MCF 10A (cell line): ENCODE results near the gene GGCX. TPM values are rescaled to one million over a fixed set of nuclear protein-coding genes. Genes with fewer than 3 reads are reported as not detected.
"Not testable (repeated sequence)": the region's sequence is repeated elsewhere in the genome, so short reads cannot be mapped to it uniquely, and the experiment has no call there.

Experiments used
- BruUV-seq: library from RNA; stranded (reverse); fragments of 400-500 nt; replicated peaks from 2 replicates; lab custom pipeline; 2021; lab: Mats Ljungman, UMichigan
- CTCF ChIA-PET: fragments of 300-600 bp; sonication (Branson Sonifier 250); formaldehyde crosslinking; extraction: SDS; loops from one replicate; lab custom pipeline; 2021; ENCODE audit warnings: antibody characterized with exemption, inconsistent platforms; lab: Yijun Ruan, JAX
- POLR2A ChIA-PET: fragments of 300-600, 350-650 bp; sonication (Branson Sonifier 250); formaldehyde crosslinking; extraction: SDS; loops from one replicate; lab custom pipeline; 2020; ENCODE audit warnings: antibody characterized with exemption, inconsistent platforms; lab: Yijun Ruan, JAX
- DNase-seq: peaks from one replicate; pipeline ENCODE4 v3.0.0-alpha.2; 2018; ENCODE audit not compliant: unreplicated experiment
- H3K27ac Mint-ChIP-seq: one replicate; pipeline ENCODE4 v1.8.0; 2022; ENCODE audit warnings: mild to moderate bottlenecking, low read depth, mixed read lengths; ENCODE audit not compliant: unreplicated experiment
- H3K27me3 Mint-ChIP-seq: one replicate; pipeline ENCODE4 v1.8.0; 2022; ENCODE audit warnings: mixed read lengths; ENCODE audit not compliant: insufficient read depth, unreplicated experiment
- H3K36me3 Mint-ChIP-seq: one replicate; pipeline ENCODE4 v1.8.0; 2022; ENCODE audit warnings: mild to moderate bottlenecking, moderate library complexity, mixed read lengths; ENCODE audit not compliant: insufficient read depth, unreplicated experiment
- H3K4me1 Mint-ChIP-seq: one replicate; pipeline ENCODE4 v1.8.0; 2022; ENCODE audit warnings: mixed read lengths; ENCODE audit not compliant: insufficient read depth, unreplicated experiment
- H3K4me3 Mint-ChIP-seq: one replicate; pipeline ENCODE4 v1.8.0; 2022; ENCODE audit warnings: mild to moderate bottlenecking, moderate library complexity, mixed read lengths; ENCODE audit not compliant: unreplicated experiment
- H3K9me3 Mint-ChIP-seq: one replicate; pipeline ENCODE4 v1.8.0; 2022; ENCODE audit warnings: mixed read lengths; ENCODE audit not compliant: unreplicated experiment
- CTCF ChIP-seq: fragments of 200-600 bp; IDR thresholded peaks from one replicate; pipeline ENCODE4 v1.8.0; 2022; ENCODE audit warnings: antibody characterized with exemption, mild to moderate bottlenecking; ENCODE audit not compliant: unreplicated experiment
- intact Hi-C: fragments of 100-400 bp; cut with micrococcal nuclease; formaldehyde crosslinking; loops from 2 replicates; pipeline ENCODE4 v1.14.1; 2022
- total RNA-seq: library from RNA; stranded (reverse); gene quantifications from 2 replicates; pipeline ENCODE4 v1.2.3, GENCODE V29; 2022

GGCX gene
- total RNA-seq, 1 experiment from 2014 or later: 49.1 TPM

GRCh38 chr2:85547089-85547858 lies 14.0 kb downstream of the GGCX start:
- DNase-seq: peak; percentile 39
- CTCF ChIA-PET: interaction anchor here (12.7 kb wide), 1 partner anchor 123 kb away, joined by 293 read pairs; the partner anchor contains the start of gene SH2D6
- H3K4me1 Mint-ChIP-seq: peaks cover 27% of the 10 kb centered on the region
- H3K27ac Mint-ChIP-seq: peak overlapping the region; percentile 20
- H3K36me3 Mint-ChIP-seq: peaks cover 71% of the 10 kb centered on the region
- BruUV-seq: no TSS peak
- intact Hi-C loops: loop anchor here (5.0 kb wide), 1 partner anchor 195 kb away; the partner anchor contains the start of genes ELMOD3 and RETSAT
- no peak for TF ChIP-seq CTCF
- H3K9me3 Mint-ChIP-seq: no peaks in the 10 kb centered on the region
- H3K4me3 Mint-ChIP-seq: no peak overlapping the region
- POLR2A ChIA-PET: interaction anchor here (0.6 to 18.1 kb wide), 14 partner anchors 8 to 220 kb away, joined by 3 to 376 read pairs (median 8); partner anchors contain the start of genes ELMOD3, MAT2A, RETSAT and SH2D6
- H3K27me3 Mint-ChIP-seq: no peaks in the 10 kb centered on the region

GRCh38 chr2:85545780-85546240 lies 15.5 kb downstream of the GGCX start:
- Mint-ChIP-seq H3K36me3 (peaks cover 71% of the 10 kb centered on the region), H3K4me3 (no peak overlapping the region), H3K27ac (no peak overlapping the region), H3K9me3 (no peaks in the 10 kb centered on the region), H3K4me1 (peaks cover 37% of the 10 kb centered on the region), H3K27me3 (no peaks in the 10 kb centered on the region)
- BruUV-seq: no TSS peak
- ChIA-PET CTCF (interaction anchor here (0.6 to 12.7 kb wide), 6 partner anchors 9 to 155 kb away, joined by 3 to 293 read pairs (median 5); partner anchors contain the start of gene SH2D6), POLR2A (interaction anchor here (0.6 to 18.1 kb wide), 20 partner anchors 6 to 218 kb away, joined by 3 to 376 read pairs (median 6); partner anchors contain the start of genes ELMOD3, GGCX, MAT2A and RETSAT)
- TF ChIP-seq CTCF: no peak
- no peak for DNase-seq
- intact Hi-C loops: loop anchor here (5.0 kb wide), 1 partner anchor 194 kb away; the partner anchor contains the start of genes ELMOD3 and RETSAT

GRCh38 chr2:85544915-85545779 lies 16.1 kb downstream of the GGCX start:
- peaks cover 72% of the 10 kb centered on the region for H3K36me3 Mint-ChIP-seq
- BruUV-seq, DNase-seq, H3K9me3 Mint-ChIP-seq, H3K27me3 Mint-ChIP-seq, H3K4me3 Mint-ChIP-seq, H3K27ac Mint-ChIP-seq: not testable (repeated sequence)
- intact Hi-C loops: loop anchor here (5.0 kb wide), 1 partner anchor 193 kb away; the partner anchor contains the start of genes ELMOD3 and RETSAT
- ChIA-PET CTCF (interaction anchor here (0.6 to 12.7 kb wide), 8 partner anchors 9 to 125 kb away, joined by 3 to 293 read pairs (median 6); partner anchors contain the start of genes RNF181 and SH2D6), POLR2A (interaction anchor here (0.6 to 18.1 kb wide), 20 partner anchors 6 to 218 kb away, joined by 3 to 376 read pairs (median 6); partner anchors contain the start of genes ELMOD3, GGCX, MAT2A and RETSAT)
- H3K4me1 Mint-ChIP-seq: peaks cover 37% of the 10 kb centered on the region

- Mint-ChIP-seq H3K4me3 (peak overlapping the region; percentile 53), H3K4me1 (peaks cover 37% of the 10 kb centered on the region), H3K36me3 (peaks cover 74% of the 10 kb centered on the region)
- BruUV-seq, H3K9me3 Mint-ChIP-seq, H3K27ac Mint-ChIP-seq, H3K27me3 Mint-ChIP-seq, DNase-seq, intact Hi-C loops: not testable (repeated sequence)
- POLR2A ChIA-PET: interaction anchor here (0.7 to 18.1 kb wide), 7 partner anchors 9 to 190 kb away, joined by 3 to 376 read pairs (median 7); partner anchors contain the start of genes ELMOD3, RETSAT and SH2D6
- CTCF ChIA-PET: interaction anchor here (1.0 to 5.3 kb wide), 4 partner anchors 12 to 124 kb away, joined by 3 to 53 read pairs (median 6); partner anchors contain the start of genes RNF181 and SH2D6
Measured at GRCh38 chr2:85544254-85544691, 17.0 kb downstream of the GGCX start.
